Measurements from ENCODE around the gene KRTAP4-16. TPM values are rescaled to one million over a fixed set of nuclear protein-coding genes. Genes with fewer than 3 reads are reported as not detected.

KRTAP4-16 gene
- total RNA-seq, 4 donors from 2014 or later = not detected

DNA sequence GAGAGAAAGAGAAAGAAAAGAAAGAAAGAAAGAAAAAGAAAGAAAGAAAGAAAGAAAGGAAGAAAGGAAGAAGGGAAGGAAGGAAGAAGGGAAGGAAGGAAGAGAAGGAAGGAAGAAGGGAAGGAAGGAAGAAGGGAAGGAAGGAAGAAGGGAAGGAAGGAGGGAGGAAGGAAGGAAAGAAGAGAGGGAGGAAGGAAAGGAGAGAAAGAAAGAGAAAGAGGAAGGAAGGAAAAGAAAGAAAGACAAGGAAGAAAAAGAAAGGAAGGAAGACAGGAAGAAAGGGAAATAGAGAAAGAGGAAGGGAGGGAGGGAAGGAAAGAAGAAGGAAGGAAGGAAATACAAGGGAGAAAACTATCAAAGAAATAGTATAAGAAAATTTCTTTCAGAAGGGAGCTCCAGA lies 25.2 kb downstream of the KRTAP4-16 start:
- TF ChIP-seq, protein P1, sequence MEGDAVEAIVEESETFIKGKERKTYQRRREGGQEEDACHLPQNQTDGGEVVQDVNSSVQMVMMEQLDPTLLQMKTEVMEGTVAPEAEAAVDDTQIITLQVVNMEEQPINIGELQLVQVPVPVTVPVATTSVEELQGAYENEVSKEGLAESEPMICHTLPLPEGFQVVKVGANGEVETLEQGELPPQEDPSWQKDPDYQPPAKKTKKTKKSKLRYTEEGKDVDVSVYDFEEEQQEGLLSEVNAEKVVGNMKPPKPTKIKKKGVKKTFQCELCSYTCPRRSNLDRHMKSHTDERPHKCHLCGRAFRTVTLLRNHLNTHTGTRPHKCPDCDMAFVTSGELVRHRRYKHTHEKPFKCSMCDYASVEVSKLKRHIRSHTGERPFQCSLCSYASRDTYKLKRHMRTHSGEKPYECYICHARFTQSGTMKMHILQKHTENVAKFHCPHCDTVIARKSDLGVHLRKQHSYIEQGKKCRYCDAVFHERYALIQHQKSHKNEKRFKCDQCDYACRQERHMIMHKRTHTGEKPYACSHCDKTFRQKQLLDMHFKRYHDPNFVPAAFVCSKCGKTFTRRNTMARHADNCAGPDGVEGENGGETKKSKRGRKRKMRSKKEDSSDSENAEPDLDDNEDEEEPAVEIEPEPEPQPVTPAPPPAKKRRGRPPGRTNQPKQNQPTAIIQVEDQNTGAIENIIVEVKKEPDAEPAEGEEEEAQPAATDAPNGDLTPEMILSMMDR (IDR thresholded peaks at IDR 0.05; ENCODE audit: low read depth) = no peak

DNA sequence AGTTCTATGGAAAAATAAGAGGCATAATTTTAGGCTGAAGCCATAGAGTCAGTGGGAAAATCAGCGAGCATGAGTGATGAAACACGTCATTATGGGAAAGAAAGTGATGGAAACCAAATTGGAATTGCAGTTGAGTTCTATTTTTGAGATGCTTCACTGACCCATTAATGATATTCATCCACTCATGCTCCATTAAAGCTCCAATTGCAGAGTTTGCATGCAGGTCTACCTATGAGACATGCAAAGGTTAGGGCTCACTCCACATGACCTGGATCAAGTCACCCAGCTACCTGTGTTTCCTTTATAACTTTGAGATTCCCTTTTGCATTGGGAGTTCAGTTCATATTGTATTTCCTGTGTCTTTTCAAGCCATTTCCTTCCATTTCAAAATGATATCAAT lies 28.3 kb downstream of the KRTAP4-16 start:
- TF ChIP-seq, protein P1 (IDR thresholded peaks at IDR 0.05; ENCODE audit: low read depth) = no peak

DNA sequence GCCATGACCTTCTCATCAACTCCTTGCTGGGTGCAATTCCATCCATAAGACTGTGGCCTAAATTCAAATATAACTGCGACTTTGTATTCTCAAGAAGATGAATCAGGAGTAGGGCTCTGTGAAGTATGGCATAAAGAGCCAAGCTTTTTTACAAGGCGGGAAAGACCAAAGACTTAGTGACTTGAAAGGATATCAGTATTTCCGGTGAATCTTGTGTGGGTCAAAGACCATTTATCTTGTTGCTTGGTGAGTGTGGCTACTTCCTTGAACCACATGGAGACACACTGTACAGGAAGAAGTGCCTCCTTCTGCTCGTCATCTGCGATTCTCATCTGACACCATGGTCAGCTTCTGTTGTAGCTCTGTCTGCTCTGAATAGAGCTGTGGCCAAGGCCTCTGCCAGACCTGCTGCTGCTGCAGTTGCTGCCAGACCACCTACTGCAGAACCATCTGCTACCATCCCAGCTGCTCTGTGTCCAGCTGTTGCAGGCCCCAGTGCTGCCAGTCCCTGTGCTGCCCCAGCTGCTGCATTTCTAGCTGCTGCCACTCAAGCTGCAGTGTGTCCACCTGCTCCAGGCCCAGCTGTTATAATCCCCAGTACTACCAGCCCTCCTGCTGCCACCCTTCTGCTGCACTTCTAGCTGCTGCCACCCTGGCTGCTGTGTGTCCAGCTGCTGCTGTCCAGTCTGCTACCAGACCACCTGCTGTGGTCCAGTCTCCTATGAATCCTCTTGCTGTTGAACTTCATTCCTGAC lies 30.2 kb downstream of the KRTAP4-16 start:
- TF ChIP-seq, protein P1 (IDR thresholded peaks at IDR 0.05; ENCODE audit: low read depth) = no peak

DNA sequence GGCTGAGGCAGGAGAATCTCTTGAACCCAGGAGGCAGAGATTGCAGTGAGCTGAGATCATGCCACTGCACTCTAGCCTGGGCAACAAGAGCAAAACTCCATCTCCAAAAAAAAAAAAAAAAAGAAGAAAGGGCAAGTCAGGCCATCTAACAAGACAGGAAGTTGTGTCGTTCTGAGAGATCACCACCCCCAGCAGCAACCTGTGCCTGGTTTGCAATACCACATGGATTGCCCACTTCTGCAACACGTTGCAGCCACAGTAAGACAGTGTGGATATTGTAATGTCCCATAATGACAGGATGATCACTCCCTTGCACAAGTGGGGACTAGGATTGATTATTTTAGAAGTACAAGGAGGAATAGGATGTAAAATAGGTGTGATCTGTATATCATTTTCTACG lies 33.0 kb downstream of the KRTAP4-16 start:
- TF ChIP-seq, protein P1 (IDR thresholded peaks at IDR 0.05; ENCODE audit: low read depth) = no peak

DNA sequence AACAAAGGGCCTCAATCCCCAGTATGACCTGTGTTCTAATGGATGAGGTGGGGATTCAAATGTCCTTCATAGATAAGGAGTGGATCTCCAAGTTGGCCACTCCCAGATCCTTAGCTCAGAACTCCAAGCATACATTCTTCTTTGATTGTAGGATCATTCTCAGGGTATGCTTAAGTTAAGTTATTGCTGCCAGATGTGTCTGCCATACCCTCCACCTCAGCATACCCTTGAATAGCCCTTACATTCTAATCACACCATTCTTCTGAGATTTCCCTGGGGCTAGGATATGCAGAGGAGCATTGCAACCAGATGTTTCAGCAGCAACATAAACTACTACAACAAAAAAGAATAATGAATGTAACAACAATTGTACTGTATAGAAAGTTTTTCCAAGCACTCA lies 34.7 kb downstream of the KRTAP4-16 start:
- TF ChIP-seq, protein P1 (IDR thresholded peaks at IDR 0.05; ENCODE audit: low read depth) = no peak

DNA sequence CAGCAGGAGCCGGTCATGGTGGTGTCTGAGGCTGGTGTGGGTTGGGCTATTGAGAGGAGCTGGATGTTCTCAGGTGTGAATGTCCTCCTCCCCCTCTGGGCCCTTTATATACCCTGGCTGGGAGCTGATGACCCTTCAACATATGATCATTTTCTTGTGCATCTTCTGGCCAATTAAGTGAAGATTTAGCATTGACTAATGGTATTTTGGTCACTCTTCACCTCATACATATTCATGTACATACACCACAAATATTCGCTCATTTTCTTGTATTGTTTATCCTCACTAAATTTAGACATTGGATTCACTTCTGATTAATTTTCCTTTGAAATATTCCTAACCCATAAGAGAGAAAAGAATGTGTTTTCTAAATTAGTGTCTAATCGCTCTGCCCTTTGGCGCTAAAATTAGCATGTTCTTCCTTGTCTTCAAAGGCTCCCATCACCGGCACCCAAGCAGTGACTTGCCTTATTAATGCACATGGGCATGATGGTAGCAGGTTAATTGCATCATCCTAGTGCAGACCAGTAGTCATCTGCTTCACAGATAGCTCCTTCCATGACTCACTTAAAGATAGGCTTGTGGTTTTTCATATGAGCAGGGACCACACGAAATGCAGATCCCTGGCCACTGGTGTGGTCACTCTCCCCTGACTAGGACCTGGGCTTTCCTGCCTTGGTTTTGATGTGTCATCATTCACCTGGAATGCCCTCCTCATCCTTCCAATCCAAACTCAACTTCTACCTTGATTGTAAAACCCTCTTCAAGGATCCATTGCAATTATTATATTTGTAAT lies 36.0 kb downstream of the KRTAP4-16 start, which contains the start of gene KRTAP2-4:
KRTAP2-4 (minus strand) TSS at position 51 of the 796 bp plus-strand sequence; CDS start at position 17, 34 bp downstream.
- TF ChIP-seq, protein P1 (IDR thresholded peaks at IDR 0.05; ENCODE audit: low read depth) = no peak

DNA sequence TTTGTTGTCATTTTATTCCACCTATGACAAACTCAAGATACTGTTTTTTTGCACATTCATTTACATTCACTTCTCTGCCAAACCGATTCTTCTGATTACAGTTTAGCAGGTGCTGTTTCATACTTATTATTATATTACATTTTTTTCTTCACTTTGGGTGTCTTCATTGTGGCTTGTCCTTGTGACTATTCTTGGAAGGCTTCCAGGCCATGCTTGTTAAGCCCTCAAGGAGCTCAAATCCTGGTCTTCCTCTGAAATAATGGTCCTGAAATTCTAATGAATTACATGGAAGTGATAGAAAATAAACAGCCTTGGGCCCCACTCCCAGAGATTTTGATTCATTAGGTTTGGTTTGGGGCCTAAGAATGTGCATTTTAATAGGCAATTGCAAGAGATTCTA lies 37.7 kb downstream of the KRTAP4-16 start:
- TF ChIP-seq, protein P1 (IDR thresholded peaks at IDR 0.05; ENCODE audit: low read depth) = no peak
